NOMO-1 treated with dmso at 0.1 percent for 144 hours (cell line): ENCODE results near the gene KIF3B.
"Not testable (repeated sequence)": the region's sequence is repeated elsewhere in the genome, so short reads cannot be mapped to it uniquely, and the experiment has no call there.

Experiments
- DNase-seq: peaks from one replicate; lab custom pipeline; 2025; ENCODE audit not compliant: unreplicated experiment; lab: John Stamatoyannopoulos, UW

KIF3B gene

GRCh38 chr20:32292548-32292947 lies 15.1 kb downstream of the KIF3B start:
- DNase-seq: no peak

- DNase-seq: no peak
Measured at GRCh38 chr20:32294071-32294470, 16.6 kb downstream of the KIF3B start.

GRCh38 chr20:32296412-32296811 lies 19.0 kb downstream of the KIF3B start:
- DNase-seq: no peak

- no peak for DNase-seq
Measured at GRCh38 chr20:32296819-32297420, 19.5 kb downstream of the KIF3B start.

- DNase-seq: no peak
Measured at GRCh38 chr20:32297439-32297838, 20.0 kb downstream of the KIF3B start.

GRCh38 chr20:32300647-32301046 lies 23.2 kb downstream of the KIF3B start:
- DNase-seq: no peak

GRCh38 chr20:32301719-32302506 lies 24.5 kb downstream of the KIF3B start:
- no peak for DNase-seq

GRCh38 chr20:32302507-32302872 lies 25.0 kb downstream of the KIF3B start:
- no peak for DNase-seq

- DNase-seq: no peak
Measured at GRCh38 chr20:32304131-32304746, 26.8 kb downstream of the KIF3B start.

- DNase-seq: no peak
Measured at GRCh38 chr20:32312718-32313424, 35.4 kb downstream of the KIF3B start.

- no peak for DNase-seq
Measured at GRCh38 chr20:32314768-32315167, 37.3 kb downstream of the KIF3B start.

GRCh38 chr20:32315399-32315798 lies 37.9 kb downstream of the KIF3B start:
- no peak for DNase-seq

GRCh38 chr20:32315891-32316290 lies 38.4 kb downstream of the KIF3B start:
- no peak for DNase-seq

- no peak for DNase-seq
Measured at GRCh38 chr20:32316667-32317066, 39.2 kb downstream of the KIF3B start.

- DNase-seq: no peak
Measured at GRCh38 chr20:32319100-32319499, 41.6 kb downstream of the KIF3B start.

GRCh38 chr20:32320305-32320704 lies 42.9 kb downstream of the KIF3B start:
- no peak for DNase-seq

GRCh38 chr20:32321390-32321789 lies 43.9 kb downstream of the KIF3B start:
- no peak for DNase-seq

- DNase-seq: not testable (repeated sequence)
Measured at GRCh38 chr20:32322260-32322659, 44.8 kb downstream of the KIF3B start.

GRCh38 chr20:32323761-32324160 lies 46.3 kb downstream of the KIF3B start:
- not testable (repeated sequence) for DNase-seq

GRCh38 chr20:32325706-32326503 lies 48.5 kb downstream of the KIF3B start:
- no peak for DNase-seq

- DNase-seq: no peak
Measured at GRCh38 chr20:32326504-32326845, 49.0 kb downstream of the KIF3B start.
